HepG2 (cell line): Measurements from ENCODE around the gene HLF. TPM values are rescaled to one million over a fixed set of nuclear protein-coding genes. Genes with fewer than 3 reads are reported as not detected.

ENCODE experiments used
- AGO2 ChIP-seq: fragments of 200-400 bp; formaldehyde crosslinking; optimal IDR thresholded peaks from 2 replicates; pipeline ENCODE3; 2017; ENCODE audit warnings: mild to moderate bottlenecking, low read depth, low read length, moderate library complexity
- CBX5 ChIP-seq: sonication (generic); formaldehyde crosslinking; IDR thresholded peaks from 2 replicates; pipeline ENCODE4 v1.4.0; 2020; ENCODE audit warnings: missing genetic modification reagents, borderline replicate concordance
- CC2D1A ChIP-seq: sonication (generic); formaldehyde crosslinking; IDR thresholded peaks from 2 replicates; pipeline ENCODE4 v1.8.1; 2023; ENCODE audit warnings: mild to moderate bottlenecking, missing genetic modification reagents
- E2F5 ChIP-seq: sonication (generic); formaldehyde crosslinking; conservative IDR thresholded peaks from 2 replicates; pipeline ENCODE4 v1.4.0; 2020; ENCODE audit warnings: missing genetic modification reagents
- FOXJ3 ChIP-seq: sonication (generic); formaldehyde crosslinking; IDR thresholded peaks from 2 replicates; pipeline ENCODE4 v1.4.0; 2020; ENCODE audit warnings: missing genetic modification reagents, mild to moderate bottlenecking, borderline replicate concordance
- HNRNPH1 ChIP-seq: fragments of 200-400 bp; formaldehyde crosslinking; optimal IDR thresholded peaks from 2 replicates; pipeline ENCODE3; 2017; ENCODE audit warnings: mild to moderate bottlenecking, low read depth, low read length
- HOXA3 ChIP-seq: sonication (generic); formaldehyde crosslinking; IDR thresholded peaks from 2 replicates; pipeline ENCODE4 v1.5.0; 2020; ENCODE audit warnings: missing genetic modification reagents
- KLF6 ChIP-seq: IDR thresholded peaks from 2 replicates; pipeline ENCODE4 v1.8.0; 2016; ENCODE audit warnings: missing biosample characterization, missing genetic modification reagents
- MBD4 ChIP-seq: IDR thresholded peaks from 2 replicates; pipeline ENCODE4 v1.6.1; 2012; ENCODE audit warnings: low read length, inconsistent platforms, borderline replicate concordance
- MED1 ChIP-seq: sonication (generic); formaldehyde crosslinking; IDR thresholded peaks from 2 replicates; pipeline ENCODE4 v1.4.0; 2020; ENCODE audit warnings: missing genetic modification reagents
- MNT ChIP-seq: fragments of 450-650 bp; IDR thresholded peaks from 2 replicates; pipeline ENCODE4 v1.6.1; 2016
- REST ChIP-seq, 2 experiments: IDR thresholded peaks; 2 replicates each; pipeline ENCODE4 v1.6.1; 2011 to 2012; ENCODE audit warnings: low read length in 2 of 2, borderline replicate concordance in 1 of 2, low read depth in 1 of 2, mild to moderate bottlenecking in 1 of 2, moderate library complexity in 1 of 2
- SALL1 ChIP-seq: sonication (generic); formaldehyde crosslinking; IDR thresholded peaks from 2 replicates; pipeline ENCODE4 v1.8.0; 2022; ENCODE audit warnings: mild to moderate bottlenecking, missing genetic modification reagents
- SATB2 ChIP-seq: sonication (generic); formaldehyde crosslinking; IDR thresholded peaks from 2 replicates; pipeline ENCODE4 v1.5.0; 2020; ENCODE audit warnings: missing genetic modification reagents
- SMAD1 ChIP-seq: sonication (generic); formaldehyde crosslinking; IDR thresholded peaks from 2 replicates; pipeline ENCODE4 v1.4.0; 2020; ENCODE audit warnings: missing genetic modification reagents, low read depth, mild to moderate bottlenecking, borderline replicate concordance
- ZNF503 ChIP-seq: sonication (generic); formaldehyde crosslinking; IDR thresholded peaks from 2 replicates; pipeline ENCODE4 v1.4.0; 2020; ENCODE audit warnings: missing genetic modification reagents
- ZNF749 ChIP-seq: sonication (generic); formaldehyde crosslinking; IDR thresholded peaks from 2 replicates; pipeline ENCODE4 v1.8.0; 2022; ENCODE audit warnings: mild to moderate bottlenecking, missing genetic modification reagents, moderate library complexity, borderline replicate concordance
- ZNF777 ChIP-seq: sonication (generic); formaldehyde crosslinking; IDR thresholded peaks from 2 replicates; pipeline ENCODE4 v1.4.0; 2020; ENCODE audit warnings: missing genetic modification reagents
- polyA plus RNA-seq, 8 experiments: library from polyadenylated mRNA; depleted of rRNA in 3 of 8; stranded (reverse) in 7 of 8; unstranded in 1 of 8; fragments of >200 nt; fragmentation: Illumina TruSeq in 4 of 8; extraction: Trizol in 4 of 8; gene quantifications; 2 replicates each; pipeline versions ENCODE4 v1.2.1 to v1.2.3, GENCODE V29; 2011 to 2016; ENCODE audit warnings: low read depth in 4 of 8, missing spikeins in 1 of 8, mixed read lengths in 1 of 8; ENCODE audit not compliant: insufficient read depth in 1 of 8
- total RNA-seq, 5 experiments: library from RNA; depleted of rRNA; stranded (reverse); fragments of >200 nt; fragmentation: Illumina TruSeq; extraction: Trizol; gene quantifications; 2 replicates each; pipeline ENCODE4 v1.2.3, GENCODE V29; 2016; ENCODE audit warnings: low read depth in 1 of 5
- TF ChIP-seq, protein P1 (sequence below): sonication (generic); formaldehyde crosslinking; IDR thresholded peaks from 2 replicates; pipeline ENCODE4 v1.8.0; 2022; ENCODE audit warnings: low read depth, missing genetic modification reagents

Gene HLF
- total and polyA plus RNA-seq, 2 of the 13 experiments (the other 11 are each of a cell fraction or from before 2014, with no cell fraction given), result 202 to 346 TPM

GRCh38 chr17:55284001-55284884, 19.5 kb downstream of the HLF start (continued):
- peak; percentile 46; the same call in 1 of the 2 replicates for TF ChIP-seq SMAD1 (CRISPR knock-in tag)
- peak; percentile 82 for TF ChIP-seq ZNF503 (CRISPR knock-in tag)
- no peak; the same call in none of the 2 replicates for TF ChIP-seq MBD4
- peak; percentile 71; the same call in 1 of the 2 replicates for TF ChIP-seq ZNF749 (CRISPR knock-in tag)
- no peak; the same call in none of the 2 replicates for TF ChIP-seq SATB2 (CRISPR knock-in tag)
- TF ChIP-seq HNRNPH1, result peak; percentile 20
- no peak for TF ChIP-seq CC2D1A (CRISPR knock-in tag)
- peak; percentile 89; the same call in 1 of the 2 replicates for TF ChIP-seq CBX5 (CRISPR knock-in tag)
- TF ChIP-seq KLF6 (CRISPR knock-in tag), result 0 out of 2 replicates have a peak, but pooled peaks have one; percentile 80
- TF ChIP-seq MED1, result peak; percentile 100
- no peak for TF ChIP-seq ZNF777 (CRISPR knock-in tag)
- TF ChIP-seq, protein P1, sequence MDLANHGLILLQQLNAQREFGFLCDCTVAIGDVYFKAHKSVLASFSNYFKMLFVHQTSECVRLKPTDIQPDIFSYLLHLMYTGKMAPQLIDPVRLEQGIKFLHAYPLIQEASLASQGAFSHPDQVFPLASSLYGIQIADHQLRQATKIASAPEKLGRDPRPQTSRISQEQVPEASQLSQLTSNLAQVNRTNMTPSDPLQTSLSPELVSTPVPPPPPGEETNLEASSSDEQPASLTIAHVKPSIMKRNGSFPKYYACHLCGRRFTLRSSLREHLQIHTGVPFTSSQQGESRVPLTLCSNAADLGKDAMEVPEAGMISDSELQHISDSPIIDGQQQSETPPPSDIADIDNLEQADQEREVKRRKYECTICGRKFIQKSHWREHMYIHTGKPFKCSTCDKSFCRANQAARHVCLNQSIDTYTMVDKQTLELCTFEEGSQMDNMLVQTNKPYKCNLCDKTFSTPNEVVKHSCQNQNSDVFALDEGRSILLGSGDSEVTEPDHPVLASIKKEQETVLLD (CRISPR knock-in tag), result peak; percentile 17
- peak; percentile 88 for TF ChIP-seq FOXJ3 (CRISPR knock-in tag)
- no peak; the same call in none of the 2 replicates for TF ChIP-seq HOXA3 (CRISPR knock-in tag)
- no peak for TF ChIP-seq E2F5
- no peak for TF ChIP-seq MNT
- peak; percentile 96 for TF ChIP-seq SALL1
- peak; percentile 24 for TF ChIP-seq AGO2
- TF ChIP-seq REST (IDR thresholded peaks at IDR 0.05; ENCODE audit: borderline replicate concordance in 1 of 2, low read depth in 1 of 2, low read length in 2 of 2), result peak in 1 of 2 experiments; percentile 80; a peak in 2 of 4 replicates
